Retinal pigment epithelial cell (primary cell): ENCODE measurements around the gene RTTN.

Source experiments
- DNase-seq: peaks from one replicate; pipeline ENCODE4 v3.0.0-alpha.2; 2010; ENCODE audit warnings: low read depth
- H3K4me3 ChIP-seq: 2 replicates; pipeline ENCODE4 v1.5.1; 2011; ENCODE audit warnings: mild to moderate bottlenecking, low read length, control low read depth, moderate library complexity
- CTCF ChIP-seq: conservative IDR thresholded peaks from 2 replicates; pipeline ENCODE4 v1.5.1; 2011; ENCODE audit warnings: low read depth, low read length, control low read depth, inconsistent platforms

RTTN gene

GRCh38 chr18:70235478-70235877, 30.0 kb upstream of the RTTN start:
- no peak overlapping the region for H3K4me3 ChIP-seq
- TF ChIP-seq CTCF: peak; percentile 7
- DNase-seq: no peak

- H3K4me3 ChIP-seq: no peak overlapping the region
- peak; percentile 94 for DNase-seq
- no peak for TF ChIP-seq CTCF
Measured at GRCh38 chr18:70234667-70235459, 29.4 kb upstream of the RTTN start.

GRCh38 chr18:70233974-70234373, 28.5 kb upstream of the RTTN start:
- H3K4me3 ChIP-seq: no peak overlapping the region
- no peak for TF ChIP-seq CTCF
- no peak for DNase-seq

- no peak overlapping the region for H3K4me3 ChIP-seq
- no peak for DNase-seq
- TF ChIP-seq CTCF: no peak
Measured at GRCh38 chr18:70232261-70232660, 26.8 kb upstream of the RTTN start.

GRCh38 chr18:70229639-70230038, 24.2 kb upstream of the RTTN start:
- no peak overlapping the region for H3K4me3 ChIP-seq
- TF ChIP-seq CTCF: no peak
- no peak for DNase-seq

- no peak overlapping the region for H3K4me3 ChIP-seq
- TF ChIP-seq CTCF: no peak
- no peak for DNase-seq
Measured at GRCh38 chr18:70228536-70228935, 23.0 kb upstream of the RTTN start.

GRCh38 chr18:70227438-70227837, 22.0 kb upstream of the RTTN start:
- no peak for TF ChIP-seq CTCF
- H3K4me3 ChIP-seq: no peak overlapping the region
- DNase-seq: no peak
